ENCODE measurements around the gene LPCAT3.

Gene LPCAT3

DNA sequence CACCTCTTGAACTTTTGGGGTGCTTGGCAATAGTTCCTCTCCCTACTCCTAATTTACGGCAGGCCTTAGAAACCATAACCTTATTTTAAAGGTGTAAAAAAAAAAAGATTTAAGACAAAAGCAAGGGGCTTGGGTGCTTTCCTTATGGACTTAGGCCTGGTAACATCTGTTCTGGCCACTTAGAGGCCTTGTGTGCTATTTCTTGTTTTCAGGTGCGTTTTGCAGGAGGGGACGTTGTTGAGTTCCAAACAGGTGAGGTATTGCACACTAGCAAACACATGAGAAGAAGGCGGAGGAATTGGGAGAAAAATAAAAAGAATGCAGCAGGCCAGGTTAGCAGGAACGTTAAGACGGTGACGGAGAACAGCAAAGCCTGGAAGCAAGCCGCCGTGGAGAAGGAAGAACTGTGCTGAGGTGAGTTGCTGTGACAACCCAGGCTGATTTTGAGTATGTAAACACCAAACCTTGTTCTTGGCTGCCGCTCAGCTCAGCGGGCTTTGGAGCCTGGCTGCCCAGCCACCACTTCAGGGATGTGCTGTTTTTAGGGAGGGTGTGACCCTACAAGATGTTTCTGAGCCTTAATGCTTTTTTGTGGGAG lies 30.2 kb downstream of the LPCAT3 start:
- DNase-seq = no peak

DNA sequence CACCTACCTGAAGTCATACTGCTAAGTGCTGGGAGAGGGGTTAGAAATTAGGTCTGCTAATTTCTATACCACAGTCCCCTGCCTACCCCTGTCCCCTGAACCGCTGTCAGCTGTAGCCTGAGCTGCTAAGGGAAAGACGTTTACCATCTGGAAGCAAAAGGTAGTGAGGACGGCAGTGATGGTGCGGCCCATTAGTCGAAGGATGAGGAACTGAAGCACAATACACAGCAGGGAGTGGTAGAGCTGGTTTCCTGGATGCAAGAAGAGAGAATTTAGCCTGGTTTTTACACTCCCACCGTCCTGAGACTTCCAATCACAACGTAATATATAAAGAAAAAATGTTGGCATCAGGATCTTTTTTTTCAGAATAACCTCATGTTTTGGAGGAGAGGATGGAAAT lies 35.7 kb downstream of the LPCAT3 start:
- DNase-seq = no peak

- DNase-seq = no peak
These were observed 36.9 kb downstream of the LPCAT3 start for GRCh38 chr12:6981152-6982052.

DNA sequence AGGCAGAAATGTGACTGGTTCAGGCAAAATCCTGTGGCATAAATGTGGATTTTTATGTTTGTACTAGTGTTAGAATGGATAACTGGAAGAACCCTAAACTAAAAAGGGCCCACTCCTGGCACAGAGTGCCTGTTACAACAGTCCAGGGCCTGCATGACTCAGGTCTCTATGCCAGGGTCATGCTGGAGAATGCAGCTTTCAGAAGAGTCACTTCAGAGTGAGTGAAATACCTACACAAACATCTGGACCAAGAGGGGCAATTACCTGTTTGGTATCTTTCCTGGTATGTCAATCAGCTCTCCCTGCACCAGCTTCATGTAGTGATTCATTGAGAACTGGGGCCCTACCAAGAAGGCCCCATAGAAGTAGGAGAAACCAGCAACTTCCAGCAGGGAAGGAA lies 37.5 kb downstream of the LPCAT3 start:
- DNase-seq = no peak

GRCh38 chr12:6980075-6980474 lies 38.2 kb downstream of the LPCAT3 start:
- DNase-seq = no peak

DNA sequence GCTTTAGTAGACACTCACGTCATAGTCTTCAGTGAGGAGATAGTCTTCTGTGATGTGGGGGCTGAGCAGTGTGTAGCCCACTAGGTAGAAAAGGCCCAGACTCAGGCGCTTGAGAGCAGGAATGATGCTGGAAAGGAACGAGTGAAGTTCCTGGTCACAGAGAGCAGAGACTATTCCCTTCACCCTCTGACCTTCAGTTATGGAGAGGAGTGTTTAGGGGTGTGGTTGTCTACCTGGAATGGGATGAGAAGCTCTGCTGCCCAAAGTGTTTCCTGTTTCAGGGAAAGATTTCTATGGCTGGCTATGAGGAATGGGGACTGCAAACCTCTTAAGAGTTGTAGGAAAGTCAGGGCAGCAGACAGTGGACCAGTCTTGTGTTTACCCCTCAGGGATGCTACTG lies 38.8 kb downstream of the LPCAT3 start:
- no peak for DNase-seq

DNA sequence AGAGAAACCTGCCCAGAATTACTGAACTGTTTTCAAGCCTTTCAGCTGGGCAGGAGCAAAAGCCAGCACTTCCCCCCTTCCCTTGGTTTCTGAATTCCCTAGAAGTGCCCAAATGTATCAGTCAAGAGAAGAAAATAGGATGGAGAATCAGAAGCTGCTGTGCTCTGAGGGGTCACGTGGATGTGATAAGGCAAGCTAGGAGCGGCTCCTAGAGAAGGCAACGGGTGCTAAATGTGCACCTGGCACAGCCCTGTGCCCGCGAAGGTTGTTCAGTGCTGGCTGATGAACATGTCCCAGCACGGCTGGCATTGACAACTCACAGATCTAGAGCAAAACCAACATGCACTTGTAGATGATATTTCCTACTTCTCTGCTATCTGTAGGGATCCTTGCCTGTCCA lies 39.3 kb downstream of the LPCAT3 start:
- DNase-seq = no peak

- no peak for DNase-seq
These were observed 39.7 kb downstream of the LPCAT3 start for GRCh38 chr12:6978611-6979011.

GRCh38 chr12:6978188-6978587 lies 40.1 kb downstream of the LPCAT3 start:
- no peak for DNase-seq

DNA sequence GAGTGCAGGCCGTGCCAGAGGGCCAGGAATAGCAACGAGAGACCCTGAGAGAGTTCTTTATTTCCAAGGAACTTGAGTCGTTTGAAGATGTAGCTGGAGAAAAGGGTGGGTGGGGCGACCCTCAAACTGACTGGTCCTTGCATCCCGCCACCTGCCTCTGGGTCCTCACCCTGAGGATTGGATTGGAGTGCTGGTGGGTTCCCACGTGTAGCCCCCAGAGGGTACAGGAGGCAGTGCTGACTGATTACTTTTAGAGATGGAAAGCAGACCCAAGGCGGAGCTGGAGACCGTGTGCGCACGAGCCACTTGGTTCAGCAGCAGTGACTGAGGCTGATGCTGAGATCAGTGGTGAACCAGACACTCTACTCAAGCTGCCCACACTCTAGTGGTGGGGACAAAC lies 40.6 kb downstream of the LPCAT3 start:
- no peak for DNase-seq

DNA sequence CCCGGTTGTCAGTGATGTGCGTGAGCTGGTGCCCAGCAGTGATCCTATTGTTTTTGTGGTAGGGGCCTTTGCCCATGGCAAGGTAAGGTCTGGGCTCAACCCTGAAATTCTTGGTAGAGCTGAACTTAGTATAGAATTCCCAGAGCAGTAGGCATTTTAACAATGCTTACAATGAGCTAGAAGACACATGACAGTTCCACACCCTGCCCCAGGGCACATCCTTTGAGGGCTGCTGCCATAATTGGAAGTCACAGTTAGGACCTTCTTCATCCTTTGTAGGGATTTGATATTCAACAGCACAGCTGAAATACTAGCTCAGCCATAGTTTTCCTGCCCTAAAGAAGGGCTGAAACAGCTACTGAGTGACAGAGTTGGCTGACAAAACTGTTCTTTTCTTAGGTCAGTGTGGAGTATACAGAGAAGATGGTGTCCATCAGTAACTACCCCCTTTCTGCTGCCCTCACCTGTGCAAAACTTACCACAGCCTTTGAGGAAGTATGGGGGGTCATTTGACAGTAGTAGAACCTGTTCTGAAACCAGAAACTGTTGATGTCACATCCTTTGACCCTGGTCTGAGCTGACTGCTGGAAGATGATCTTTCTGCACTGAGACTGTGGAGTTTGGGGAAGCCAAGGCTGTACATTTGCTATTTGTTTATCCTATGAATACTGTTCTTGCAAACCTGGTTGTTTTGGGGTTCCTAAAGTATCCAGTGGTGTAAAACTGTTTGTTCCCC lies 42.8 kb downstream of the LPCAT3 start:
- DNase-seq = no peak

GRCh38 chr12:6974180-6974579 lies 44.1 kb downstream of the LPCAT3 start:
- DNase-seq = no peak

- no peak for DNase-seq
These were observed 48.2 kb downstream of the LPCAT3 start for GRCh38 chr12:6970096-6970527.

DNA sequence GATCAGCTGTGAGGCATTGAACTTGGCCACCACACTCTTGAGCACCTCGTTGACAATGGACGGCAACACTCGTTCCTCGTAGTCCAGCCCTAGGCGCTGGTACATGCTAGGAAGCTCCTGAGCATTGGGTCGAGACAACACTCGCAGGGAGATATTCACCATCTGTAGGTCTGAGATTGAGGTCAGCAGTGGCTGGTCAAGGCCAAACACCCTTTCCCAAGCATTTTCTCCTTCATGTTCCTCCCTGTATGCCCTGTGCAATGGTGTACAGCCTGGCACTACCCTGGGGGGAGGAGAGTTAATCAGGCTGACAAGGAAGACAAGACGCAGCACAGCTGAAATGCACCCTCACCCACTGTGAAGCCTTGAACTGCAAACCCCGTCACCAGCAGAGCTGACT lies 49.9 kb downstream of the LPCAT3 start:
- DNase-seq = no peak

DNA sequence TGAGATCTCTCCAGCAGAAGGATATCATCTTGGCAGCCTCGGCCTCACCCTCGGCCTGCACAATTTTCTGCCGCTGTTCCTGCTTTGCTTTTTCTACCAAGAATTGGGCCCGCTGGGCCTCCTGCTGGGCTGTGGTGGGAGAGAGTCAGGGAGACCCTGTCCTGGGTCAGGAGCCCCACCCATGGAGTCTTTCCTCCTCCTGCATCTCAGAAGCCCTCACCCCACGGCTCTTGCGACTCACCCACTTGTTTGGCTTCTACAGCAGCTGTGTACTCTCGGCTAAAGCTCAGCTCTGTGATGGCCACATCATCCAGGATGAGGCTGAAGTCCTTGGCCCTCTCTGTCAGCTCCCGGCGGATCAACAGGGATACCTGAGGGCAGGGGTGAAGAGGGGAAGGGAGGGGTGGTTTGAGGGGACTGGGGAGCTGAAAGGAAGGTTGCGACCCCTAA lies 50.6 kb downstream of the LPCAT3 start:
- DNase-seq = no peak

DNA sequence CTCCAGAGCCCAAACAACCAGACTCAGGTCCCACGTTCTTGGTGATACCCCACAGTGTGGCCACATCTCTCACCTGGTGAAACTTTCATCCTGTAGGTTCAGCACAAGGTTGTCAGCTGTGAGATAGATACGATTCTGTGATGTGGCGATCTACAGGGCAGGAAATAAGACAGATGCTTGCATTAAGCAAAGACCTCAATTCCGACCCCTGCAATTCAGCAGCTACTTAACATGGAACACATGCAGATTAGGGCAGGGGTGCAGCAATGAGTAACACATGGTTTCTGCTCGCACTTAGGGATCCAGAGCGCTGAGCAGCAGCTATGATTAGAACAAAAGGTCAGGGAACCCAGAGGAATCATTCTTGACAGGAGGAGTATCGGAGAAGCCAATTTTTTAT lies 51.9 kb downstream of the LPCAT3 start:
- no peak for DNase-seq

GRCh38 chr12:6965714-6966113 lies 52.6 kb downstream of the LPCAT3 start:
- no peak for DNase-seq

GRCh38 chr12:6965026-6965661 lies 53.1 kb downstream of the LPCAT3 start:
- peak; percentile 88 for DNase-seq

- no peak for DNase-seq
These were observed 53.7 kb downstream of the LPCAT3 start for GRCh38 chr12:6964605-6965025.

DNA sequence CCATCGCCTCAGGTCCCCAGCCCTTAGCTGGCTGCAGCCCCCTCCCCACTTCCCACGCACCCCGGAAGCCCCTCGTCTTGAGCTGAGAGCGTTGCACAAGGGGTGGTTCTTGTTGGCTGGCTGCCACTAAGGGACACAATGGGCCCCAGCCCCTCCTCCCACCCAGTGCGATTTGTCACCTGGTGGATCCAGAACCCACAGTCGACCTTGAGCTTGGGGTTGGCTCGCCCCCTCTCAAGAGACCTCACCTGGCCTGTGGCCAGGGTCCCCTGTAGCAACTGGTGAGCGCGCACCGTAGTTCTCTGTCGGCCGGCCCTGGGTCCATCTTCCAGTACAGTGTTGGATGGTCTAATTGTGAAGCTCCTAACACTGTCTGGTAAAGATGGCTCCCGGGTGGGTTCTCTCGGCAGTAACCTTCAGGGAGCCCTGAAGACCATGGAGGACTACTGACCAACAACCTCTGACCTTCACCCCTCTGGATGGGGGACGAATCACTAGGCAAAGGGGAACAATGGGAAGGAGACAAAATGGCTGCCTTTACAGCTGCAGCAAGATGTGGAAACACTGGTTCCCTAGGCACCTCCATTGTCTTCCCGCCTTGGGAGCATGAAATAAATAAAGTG lies 54.4 kb downstream of the LPCAT3 start:
- no peak for DNase-seq

GRCh38 chr12:6963016-6963731 lies 55.1 kb downstream of the LPCAT3 start:
- no peak for DNase-seq
